Pancreas (tissue), 10 donors: ENCODE results near the gene STAT4. TPM values are rescaled to one million over a fixed set of nuclear protein-coding genes. Genes with fewer than 3 reads are reported as not detected.

Experiments used
- ATAC-seq, 4 donors: fragments of 200-7000 bp; cut with Tn5 transposase; one replicate each; pipeline versions ENCODE4 v1.8.0 to v1.9.1; 2020; ENCODE audit warnings: mild to moderate bottlenecking in 4 of 4, moderate library complexity in 4 of 4
- DNase-seq, 6 donors: peaks; one replicate each; pipeline ENCODE4 v3.0.0-alpha.2; 2020
- FAIRE-seq: peaks from 2 replicates; lab custom pipeline; 2012; peaks lifted over from hg19 to GRCh38; lab: Jason Lieb, UNC
- H3K27ac ChIP-seq, 4 donors: fragments of 200-600 bp; sonication (generic); 1 replicate in 3 of 4; 2 replicates in 1 of 4; pipeline versions ENCODE4 v1.5.0 to v1.8.0; 2020
- H3K27me3 ChIP-seq, 4 donors: fragments of 200-600 bp; one replicate each; pipeline ENCODE4 v1.8.0; 2021
- H3K36me3 ChIP-seq, 3 donors: fragments of 200-600 bp; sonication (generic) in 1 of 3; one replicate each; pipeline versions ENCODE4 v1.5.0 to v1.8.0; 2020 to 2021
- H3K4me1 ChIP-seq, 3 donors: fragments of 200-600 bp; one replicate each; pipeline ENCODE4 v1.8.0; 2021
- H3K4me3 ChIP-seq, 4 donors: fragments of 200-600 bp; sonication (generic) in 2 of 4; one replicate each; pipeline versions ENCODE4 v1.5.0 to v1.8.0; 2020 to 2021
- H3K9me3 ChIP-seq, 4 donors: fragments of 200-600 bp; one replicate each; pipeline ENCODE4 v1.8.0; 2021
- CTCF ChIP-seq, 4 donors: fragments of 200-600 bp; sonication (generic) in 3 of 4; IDR thresholded peaks; one replicate each; pipeline versions ENCODE4 v1.5.0 to v1.8.0; 2021; ENCODE audit warnings: antibody characterized with exemption in 4 of 4
- WGBS, 2 donors: extraction: QIAGEN DNeasy Blood & Tissue Kit; methylation state at CpG; one replicate each; pipeline ENCODE4 v1.1.7; 2013; 5-methylcytosine and 5-hydroxymethylcytosine counted together
- intact Hi-C, 3 donors: fragments of 100-400 bp; cut with DNase I; formaldehyde crosslinking; loops; one replicate each; pipeline versions ENCODE4 v1.11.1 to v1.14.2; 2022
- polyA plus RNA-seq, 2 donors: library from polyadenylated mRNA; stranded (reverse); fragments of 200-250 nt; gene quantifications; one replicate each; pipeline ENCODE4 v1.2.3, GENCODE V29; 2013
- total RNA-seq, 6 donors: library from RNA; stranded (reverse); fragmentation: NEBNext Ultra II Directional in 4 of 6; extraction: Animal tissue kit (Norgen Biotek cat#: 25700) in 4 of 6; gene quantifications; one replicate each; pipeline versions ENCODE4 v1.2.1 to v1.2.4, GENCODE V29; 2021 to 2023
- donor health status: healthy with polysubstance abuse.
- donor health status: DM: no; HTN: no; CAD: no; lungs with moderate emphysema.
- donor health status: DM: no; HTN: no; CAD: no.
- donor health status: control.
- donor health status: control.
- donor health status: Bipolar disorder and iron deficiency.
- donor health status: DM: yes; HTN: yes; CAD: no.
- donor health status: DM: no; HTN: no; CAD: no.
- donor health status: DM: no; HTN: no; CAD: no.
- donor health status: DM: yes; HTN: yes; CAD: no.

The STAT4 gene
- total and polyA plus RNA-seq, 8 donors = 0.60 to 6.4 (median 1.8) TPM

DNA sequence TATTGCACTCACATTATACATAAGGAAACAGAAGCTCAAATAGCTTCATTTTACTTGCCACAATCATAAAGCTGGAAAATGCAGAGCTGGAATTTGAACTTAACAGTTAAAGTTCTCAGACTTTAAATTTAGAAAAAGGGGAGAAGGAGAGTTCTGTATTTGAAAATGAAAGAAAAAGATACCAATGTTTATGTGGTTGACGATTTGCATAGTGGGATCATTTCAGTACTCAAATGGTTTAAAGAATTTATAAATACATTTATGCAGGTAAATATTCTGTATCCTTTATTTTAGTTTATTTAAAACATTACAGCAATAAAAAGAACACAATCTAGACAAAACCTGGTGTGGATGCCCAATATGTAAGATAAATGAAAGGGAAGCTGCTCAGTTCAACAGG lies 25.5 kb upstream of the STAT4 start:
- ATAC-seq (no peak), DNase-seq (no peak), FAIRE-seq (peak; percentile 53)
- Histone ChIP-seq H3K27me3 (no peaks in the 10 kb centered on the region), H3K36me3 (no peaks in the 10 kb centered on the region), H3K4me1 (peaks cover 0 to 16% (median 7%) of the 10 kb centered on the region in 3 donors), H3K4me3 (no peak overlapping the region), H3K9me3 (no peaks in the 10 kb centered on the region), H3K27ac (no peak overlapping the region)
- intact Hi-C loops = no loop called here
- WGBS, 2 donors = 88 to 96% methylated on average over 1 of the region's 1 CpG
- no peak for TF ChIP-seq CTCF (IDR thresholded peaks at IDR 0.05)

- 86 to 92% methylated on average over 3 of the region's 3 CpGs for WGBS, 2 donors
- H3K4me1 ChIP-seq = peaks cover 0 to 16% (median 7%) of the 10 kb centered on the region in 3 donors
- FAIRE-seq (no peak), DNase-seq (no peak), ATAC-seq (no peak)
- no peaks in the 10 kb centered on the region for H3K27me3 ChIP-seq
- H3K4me3 ChIP-seq = no peak overlapping the region
- TF ChIP-seq CTCF (IDR thresholded peaks at IDR 0.05) = no peak
- no peaks in the 10 kb centered on the region for H3K36me3 ChIP-seq
- H3K9me3 ChIP-seq = no peaks in the 10 kb centered on the region
- no peak overlapping the region for H3K27ac ChIP-seq
- intact Hi-C loops = no loop called here
Measured at GRCh38 chr2:191174442-191174841, 23.6 kb upstream of the STAT4 start.

DNA sequence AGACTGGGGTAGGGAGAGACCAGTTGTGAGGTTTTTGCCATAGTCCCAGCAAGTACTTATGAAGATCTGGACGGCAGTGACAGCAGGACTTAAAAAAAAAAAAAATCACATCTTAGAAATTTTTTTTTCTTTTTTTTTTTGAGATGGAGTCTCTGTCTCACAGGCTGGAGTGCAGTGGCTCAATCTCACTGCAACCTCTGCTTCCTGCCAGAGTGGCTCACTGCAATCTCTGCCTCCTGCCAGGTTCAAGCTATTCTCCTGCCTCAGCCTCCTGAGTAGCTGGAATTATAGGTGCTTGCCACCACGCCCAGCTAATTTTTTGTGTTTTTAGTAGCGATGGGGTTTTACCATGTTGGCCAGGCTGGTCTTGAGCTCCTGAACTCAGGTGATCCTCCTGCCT lies 22.4 kb upstream of the STAT4 start:
- FAIRE-seq (no peak), DNase-seq (no peak), ATAC-seq (no peak)
- Histone ChIP-seq H3K27me3 (no peaks in the 10 kb centered on the region), H3K4me3 (no peak overlapping the region), H3K9me3 (no peaks in the 10 kb centered on the region), H3K27ac (peak overlapping the region in 1 of 4 donors; percentile 59), H3K4me1 (peaks cover 0 to 23% (median 7%) of the 10 kb centered on the region in 3 donors), H3K36me3 (no peaks in the 10 kb centered on the region)
- intact Hi-C loops = no loop called here
- no peak for TF ChIP-seq CTCF (IDR thresholded peaks at IDR 0.05)
- 85 to 90% methylated on average over 3 of the region's 3 CpGs for WGBS, 2 donors

DNA sequence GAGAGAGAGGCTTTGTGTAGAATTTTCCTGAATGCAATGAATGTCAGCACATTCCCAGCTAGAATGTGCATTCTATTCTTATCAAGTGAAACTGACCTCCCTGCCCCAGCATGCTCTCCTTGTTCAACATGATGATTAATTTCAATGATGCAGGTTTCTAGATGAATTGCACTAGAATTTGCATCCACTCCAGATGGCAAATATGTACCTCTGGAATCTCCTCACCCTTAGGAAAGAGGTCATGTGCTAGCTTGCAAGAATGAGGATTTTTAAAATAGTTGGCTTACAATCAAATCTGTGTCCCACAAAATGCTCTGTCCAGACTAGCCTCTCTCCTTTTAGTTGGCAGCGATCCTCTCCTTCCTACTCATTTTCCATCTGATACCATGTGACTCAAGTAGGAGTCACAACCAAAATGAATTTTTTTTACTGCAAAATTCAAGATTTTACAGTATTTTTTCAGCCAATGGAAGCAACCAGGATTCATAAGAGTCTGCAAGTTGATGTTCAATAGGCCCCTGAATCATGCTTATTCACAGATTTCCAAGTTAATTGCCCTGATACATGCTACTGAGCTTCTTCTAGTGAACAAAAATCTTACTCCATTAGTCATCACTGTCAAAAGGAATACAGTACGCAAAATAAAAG lies 21.0 kb upstream of the STAT4 start:
- no peak for FAIRE-seq
- no peak for DNase-seq
- intact Hi-C loops = no loop called here

More for the DNA sequence above, 21.0 kb upstream of the STAT4 start:
- peaks cover 3 to 16% (median 7%) of the 10 kb centered on the region in 3 donors for H3K4me1 ChIP-seq
- H3K36me3 ChIP-seq = no peaks in the 10 kb centered on the region
- H3K9me3 ChIP-seq = no peaks in the 10 kb centered on the region
- peak overlapping the region in 3 of 4 donors; percentile 47 to 59 (median 58) for H3K27ac ChIP-seq
- no peak for TF ChIP-seq CTCF (IDR thresholded peaks at IDR 0.05)
- peak; percentile 19 to 76 (median 70) for ATAC-seq
- no peaks in the 10 kb centered on the region for H3K27me3 ChIP-seq
- 61 to 65% methylated on average over 2 of the region's 2 CpGs for WGBS, 2 donors
- no peak overlapping the region for H3K4me3 ChIP-seq
